ENCODE results near the gene NOD1.
"Not testable (repeated sequence)": the region's sequence is repeated elsewhere in the genome, so short reads cannot be mapped to it uniquely, and the experiment has no call there.

NOD1 gene

GRCh38 chr7:30510124-30511075, 31.8 kb upstream of the NOD1 start:
- peak; percentile 79 for TF ChIP-seq CTCF (conservative IDR thresholded peaks at IDR 0.05)
- no peak for TF ChIP-seq ZFX (IDR thresholded peaks at IDR 0.05)
- H3K27ac ChIP-seq = no peak overlapping the region

- peak overlapping the region; percentile 31 for H3K27ac ChIP-seq
Measured at GRCh38 chr7:30509171-30509857, 30.7 kb upstream of the NOD1 start.

GRCh38 chr7:30507346-30507900, 28.8 kb upstream of the NOD1 start:
- not testable (repeated sequence) for H3K27ac ChIP-seq

- TF ChIP-seq CTCF (conservative IDR thresholded peaks at IDR 0.05) (no peak), ZFX (IDR thresholded peaks at IDR 0.05) (peak; percentile 24; the same call in 1 of the 2 replicates)
- peak overlapping the region; percentile 95 for H3K27ac ChIP-seq
Measured at GRCh38 chr7:30505174-30505697, 26.7 kb upstream of the NOD1 start.

- peak within 1 kb of the TSS; percentile 95 for H3K27ac ChIP-seq
- TF ChIP-seq ZFX (IDR thresholded peaks at IDR 0.05) (peak; percentile 61; the same call in 1 of the 2 replicates), CTCF (conservative IDR thresholded peaks at IDR 0.05) (no peak)
Measured at GRCh38 chr7:30504301-30505173, 26.0 kb upstream of the NOD1 start, which contains the start of gene GGCT. GGCT (minus strand) TSS chr7:30504829; CDS start chr7:30504709, 120 bp downstream.

- peak overlapping the region; percentile 95 for H3K27ac ChIP-seq
- TF ChIP-seq ZFX (IDR thresholded peaks at IDR 0.05) (no peak), CTCF (conservative IDR thresholded peaks at IDR 0.05) (no peak)
Measured at GRCh38 chr7:30503274-30504212, 25.0 kb upstream of the NOD1 start.
